ENCODE measurements around the gene PTGIS. TPM values are rescaled to one million over a fixed set of nuclear protein-coding genes. Genes with fewer than 3 reads are reported as not detected.

Gene PTGIS
- polyA plus RNA-seq, 1 donor (not counting 4 experiments of a cell fraction or from before 2014, with no cell fraction given), result not detected

- Histone ChIP-seq H3K36me3 (ENCODE audit: control insufficient read depth in 2 of 2, extremely low read depth in 1 of 2, insufficient read depth in 2 of 2, low read length in 2 of 2) (no peaks in the 10 kb centered on the region), H3K27ac (ENCODE audit: control insufficient read depth, insufficient read depth, low read length) (no peak overlapping the region), H2AFZ (ENCODE audit: control insufficient read depth, low read length) (no peak overlapping the region), H3K9me3 (ENCODE audit: control insufficient read depth, low read depth, low read length) (no peaks in the 10 kb centered on the region), H3K27me3 (ENCODE audit: control insufficient read depth, extremely low read depth, insufficient read depth, low read length) (peaks cover 60% of the 10 kb centered on the region), H3K79me2 (ENCODE audit: control insufficient read depth, insufficient read depth, low read length) (no peaks in the 10 kb centered on the region), H3K9ac (ENCODE audit: control insufficient read depth, extremely low read depth, insufficient read depth, low read length) (no peak overlapping the region), H3K4me1 (ENCODE audit: control insufficient read depth, extremely low read depth, insufficient read depth, low read length) (peaks cover 3% of the 10 kb centered on the region), H3K9me1 (ENCODE audit: control insufficient read depth, extremely low read depth, insufficient read depth, low read length) (no peaks in the 10 kb centered on the region), H3K4me3 (ENCODE audit: control insufficient read depth in 2 of 3, extremely low read depth in 1 of 3, insufficient read depth in 2 of 3, low read depth in 1 of 3, low read length in 3 of 3) (no peak overlapping the region), H4K20me1 (ENCODE audit: control insufficient read depth, extremely low read depth, insufficient read depth, low read length) (no peaks in the 10 kb centered on the region), H3K4me2 (ENCODE audit: control insufficient read depth, extremely low read depth, insufficient read depth, low read depth, low read length) (no peak overlapping the region)
- FAIRE-seq, result no peak
- no peak for DNase-seq (ENCODE audit: low read depth, low spot score)
- dilution Hi-C loops (cut with MboI; ENCODE audit: extremely low pct_ligation_motif_present, low sequenced_read_pairs), result no loop called here
- no peak for TF ChIP-seq EZH2 (IDR thresholded peaks at IDR 0.05; ENCODE audit: low read length)
- TF ChIP-seq, protein P1, sequence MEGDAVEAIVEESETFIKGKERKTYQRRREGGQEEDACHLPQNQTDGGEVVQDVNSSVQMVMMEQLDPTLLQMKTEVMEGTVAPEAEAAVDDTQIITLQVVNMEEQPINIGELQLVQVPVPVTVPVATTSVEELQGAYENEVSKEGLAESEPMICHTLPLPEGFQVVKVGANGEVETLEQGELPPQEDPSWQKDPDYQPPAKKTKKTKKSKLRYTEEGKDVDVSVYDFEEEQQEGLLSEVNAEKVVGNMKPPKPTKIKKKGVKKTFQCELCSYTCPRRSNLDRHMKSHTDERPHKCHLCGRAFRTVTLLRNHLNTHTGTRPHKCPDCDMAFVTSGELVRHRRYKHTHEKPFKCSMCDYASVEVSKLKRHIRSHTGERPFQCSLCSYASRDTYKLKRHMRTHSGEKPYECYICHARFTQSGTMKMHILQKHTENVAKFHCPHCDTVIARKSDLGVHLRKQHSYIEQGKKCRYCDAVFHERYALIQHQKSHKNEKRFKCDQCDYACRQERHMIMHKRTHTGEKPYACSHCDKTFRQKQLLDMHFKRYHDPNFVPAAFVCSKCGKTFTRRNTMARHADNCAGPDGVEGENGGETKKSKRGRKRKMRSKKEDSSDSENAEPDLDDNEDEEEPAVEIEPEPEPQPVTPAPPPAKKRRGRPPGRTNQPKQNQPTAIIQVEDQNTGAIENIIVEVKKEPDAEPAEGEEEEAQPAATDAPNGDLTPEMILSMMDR (optimal IDR thresholded peaks at IDR 0.05 in 1 of 3, IDR thresholded peaks at IDR 0.05 in 1 of 3, conservative IDR thresholded peaks at IDR 0.05 in 1 of 3; ENCODE audit: extremely low read depth in 1 of 3, insufficient read depth in 2 of 3, low read length in 3 of 3), result no peak
Measured at GRCh38 chr20:49482173-49482572, 85.8 kb downstream of the PTGIS start.

DNA sequence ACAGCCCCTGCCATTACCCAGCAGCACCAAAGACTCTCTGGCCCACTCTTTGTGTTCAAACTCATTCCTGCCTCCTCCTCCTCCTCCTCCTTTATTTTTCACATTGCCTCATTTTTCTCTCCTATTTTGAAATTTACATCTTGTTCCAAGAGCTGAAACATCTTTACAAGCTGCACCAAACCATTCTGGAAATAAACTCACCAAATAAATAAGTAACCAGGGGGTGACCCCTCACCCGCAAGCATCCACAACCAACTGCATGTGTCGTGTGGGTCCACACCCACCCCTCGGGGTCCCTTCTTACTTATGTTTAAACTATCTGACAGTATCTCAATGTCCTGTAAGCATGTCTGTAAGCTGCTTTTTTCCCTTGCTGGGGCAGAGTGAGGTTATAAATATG is 86.8 kb downstream of the PTGIS start:
- Histone ChIP-seq H3K79me2 (ENCODE audit: control insufficient read depth, insufficient read depth, low read length) (no peaks in the 10 kb centered on the region), H3K4me1 (ENCODE audit: control insufficient read depth, extremely low read depth, insufficient read depth, low read length) (peaks cover 3% of the 10 kb centered on the region), H3K4me2 (ENCODE audit: control insufficient read depth, extremely low read depth, insufficient read depth, low read depth, low read length) (no peak overlapping the region), H3K27ac (ENCODE audit: control insufficient read depth, insufficient read depth, low read length) (no peak overlapping the region), H3K4me3 (ENCODE audit: control insufficient read depth in 2 of 3, extremely low read depth in 1 of 3, insufficient read depth in 2 of 3, low read depth in 1 of 3, low read length in 3 of 3) (no peak overlapping the region), H3K9me3 (ENCODE audit: control insufficient read depth, low read depth, low read length) (no peaks in the 10 kb centered on the region), H3K27me3 (ENCODE audit: control insufficient read depth, extremely low read depth, insufficient read depth, low read length) (peaks cover 52% of the 10 kb centered on the region), H2AFZ (ENCODE audit: control insufficient read depth, low read length) (no peak overlapping the region), H3K9ac (ENCODE audit: control insufficient read depth, extremely low read depth, insufficient read depth, low read length) (no peak overlapping the region), H4K20me1 (ENCODE audit: control insufficient read depth, extremely low read depth, insufficient read depth, low read length) (no peaks in the 10 kb centered on the region), H3K36me3 (ENCODE audit: control insufficient read depth in 2 of 2, extremely low read depth in 1 of 2, insufficient read depth in 2 of 2, low read length in 2 of 2) (no peaks in the 10 kb centered on the region), H3K9me1 (ENCODE audit: control insufficient read depth, extremely low read depth, insufficient read depth, low read length) (no peaks in the 10 kb centered on the region)
- no peak for TF ChIP-seq EZH2 (IDR thresholded peaks at IDR 0.05; ENCODE audit: low read length)
- TF ChIP-seq, protein P1 (optimal IDR thresholded peaks at IDR 0.05 in 1 of 3, IDR thresholded peaks at IDR 0.05 in 1 of 3, conservative IDR thresholded peaks at IDR 0.05 in 1 of 3; ENCODE audit: extremely low read depth in 1 of 3, insufficient read depth in 2 of 3, low read length in 3 of 3), result no peak
- dilution Hi-C loops (cut with MboI; ENCODE audit: extremely low pct_ligation_motif_present, low sequenced_read_pairs), result no loop called here
- FAIRE-seq (no peak), DNase-seq (ENCODE audit: low read depth, low spot score) (no peak)

All from keratinocyte (primary cell).